ENCODE results near the gene FRMD4A. TPM values are rescaled to one million over a fixed set of nuclear protein-coding genes. Genes with fewer than 3 reads are reported as not detected.
"Not testable (repeated sequence)": the region's sequence is repeated elsewhere in the genome, so short reads cannot be mapped to it uniquely, and the experiment has no call there.

The FRMD4A gene
- total RNA-seq, 1 donor from 2014 or later: 34.6 TPM

GRCh38 chr10:14074062-14074884, 256.5 kb downstream of the FRMD4A start:
- peak; percentile 99 for DNase-seq (ENCODE audit: low read depth)
- peak overlapping the region; percentile 7 for H3K4me3 ChIP-seq (ENCODE audit: low read depth, low read length)
- no peak for TF ChIP-seq CTCF (conservative IDR thresholded peaks at IDR 0.05; ENCODE audit: low read depth, low read length)

GRCh38 chr10:14072541-14072940, 258.2 kb downstream of the FRMD4A start:
- no peak overlapping the region for H3K4me3 ChIP-seq (ENCODE audit: low read depth, low read length)
- TF ChIP-seq CTCF (conservative IDR thresholded peaks at IDR 0.05; ENCODE audit: low read depth, low read length): no peak
- DNase-seq (ENCODE audit: low read depth): no peak

- DNase-seq (ENCODE audit: low read depth): no peak
- no peak overlapping the region for H3K4me3 ChIP-seq (ENCODE audit: low read depth, low read length)
- TF ChIP-seq CTCF (conservative IDR thresholded peaks at IDR 0.05; ENCODE audit: low read depth, low read length): no peak
Observed at GRCh38 chr10:14071956-14072355, 258.8 kb downstream of the FRMD4A start.

GRCh38 chr10:14068601-14069250, 262.0 kb downstream of the FRMD4A start:
- no peak for TF ChIP-seq CTCF (conservative IDR thresholded peaks at IDR 0.05; ENCODE audit: low read depth, low read length)
- DNase-seq (ENCODE audit: low read depth): no peak
- H3K4me3 ChIP-seq (ENCODE audit: low read depth, low read length): no peak overlapping the region

- DNase-seq (ENCODE audit: low read depth); H3K4me3 ChIP-seq (ENCODE audit: low read depth, low read length): not testable (repeated sequence)
Observed at GRCh38 chr10:14067638-14068037, 263.1 kb downstream of the FRMD4A start.

- DNase-seq (ENCODE audit: low read depth): no peak
Observed at GRCh38 chr10:14066106-14066505, 264.6 kb downstream of the FRMD4A start.

More at GRCh38 chr10:14066106-14066505, 264.6 kb downstream of the FRMD4A start:
- no peak for TF ChIP-seq CTCF (conservative IDR thresholded peaks at IDR 0.05; ENCODE audit: low read depth, low read length)
- H3K4me3 ChIP-seq (ENCODE audit: low read depth, low read length): no peak overlapping the region

All from epithelial cell of proximal tubule (primary cell).